WTC11 (cell line): ENCODE measurements around the gene CNTNAP5.

Experiments
- CREB1 ChIP-seq: sonication (generic); formaldehyde crosslinking; IDR thresholded peaks from 2 replicates; pipeline ENCODE4 v1.8.0; 2023; ENCODE audit warnings: mild to moderate bottlenecking, missing genetic modification reagents
- SP1 ChIP-seq: sonication (generic); formaldehyde crosslinking; conservative IDR thresholded peaks from 2 replicates; pipeline ENCODE4 v1.8.1; 2022; ENCODE audit warnings: missing genetic modification reagents
- ZNF232 ChIP-seq: sonication (generic); formaldehyde crosslinking; IDR thresholded peaks from 2 replicates; pipeline ENCODE4 v1.8.0; 2022; ENCODE audit warnings: mild to moderate bottlenecking, missing genetic modification reagents
- TF ChIP-seq, protein P1 (sequence below): sonication (generic); formaldehyde crosslinking; IDR thresholded peaks from 2 replicates; pipeline ENCODE4 v1.8.1; 2022; ENCODE audit warnings: low read depth, missing genetic modification reagents, borderline replicate concordance
- TF ChIP-seq, protein P2 (sequence below): sonication (generic); formaldehyde crosslinking; IDR thresholded peaks from 2 replicates; pipeline ENCODE4 v1.8.1; 2022; ENCODE audit warnings: mild to moderate bottlenecking, missing genetic modification reagents, moderate library complexity, borderline replicate concordance
- TF ChIP-seq, protein P3 (sequence below): sonication (generic); formaldehyde crosslinking; IDR thresholded peaks from 2 replicates; pipeline ENCODE4 v1.8.0; 2022; ENCODE audit warnings: mild to moderate bottlenecking, missing genetic modification reagents
- TF ChIP-seq, protein P4 (sequence below): sonication (generic); formaldehyde crosslinking; IDR thresholded peaks from 2 replicates; pipeline ENCODE4 v1.8.0; 2022; ENCODE audit warnings: mild to moderate bottlenecking, missing genetic modification reagents
- TF ChIP-seq, protein P5 (sequence below): fragments of 200-600 bp; IDR thresholded peaks from 2 replicates; pipeline ENCODE4 v1.8.0; 2022; ENCODE audit warnings: antibody characterized with exemption

DNA sequence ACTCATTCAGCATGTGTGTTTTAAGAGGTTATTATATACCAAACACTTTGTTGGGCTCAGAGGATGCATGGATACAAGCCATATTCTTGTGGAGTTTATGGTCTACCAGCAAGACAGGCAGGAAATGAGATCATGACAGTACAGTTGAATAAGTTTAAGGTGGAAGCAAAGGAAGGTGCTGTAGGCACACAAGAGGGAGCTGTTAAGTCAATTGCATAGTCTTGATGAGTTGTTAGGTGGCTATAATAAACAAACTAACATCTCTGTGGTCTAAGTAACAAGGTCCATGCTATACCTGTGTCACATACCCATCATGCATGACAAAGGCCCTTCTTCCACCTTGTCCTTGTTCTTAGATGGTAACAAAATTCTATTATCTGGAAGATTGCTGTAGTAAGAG lies 538.3 kb downstream of the CNTNAP5 start:
- no peak for TF ChIP-seq CREB1 (CRISPR knock-in tag)
- TF ChIP-seq ZNF232 (CRISPR knock-in tag): no peak
- TF ChIP-seq, protein P1, sequence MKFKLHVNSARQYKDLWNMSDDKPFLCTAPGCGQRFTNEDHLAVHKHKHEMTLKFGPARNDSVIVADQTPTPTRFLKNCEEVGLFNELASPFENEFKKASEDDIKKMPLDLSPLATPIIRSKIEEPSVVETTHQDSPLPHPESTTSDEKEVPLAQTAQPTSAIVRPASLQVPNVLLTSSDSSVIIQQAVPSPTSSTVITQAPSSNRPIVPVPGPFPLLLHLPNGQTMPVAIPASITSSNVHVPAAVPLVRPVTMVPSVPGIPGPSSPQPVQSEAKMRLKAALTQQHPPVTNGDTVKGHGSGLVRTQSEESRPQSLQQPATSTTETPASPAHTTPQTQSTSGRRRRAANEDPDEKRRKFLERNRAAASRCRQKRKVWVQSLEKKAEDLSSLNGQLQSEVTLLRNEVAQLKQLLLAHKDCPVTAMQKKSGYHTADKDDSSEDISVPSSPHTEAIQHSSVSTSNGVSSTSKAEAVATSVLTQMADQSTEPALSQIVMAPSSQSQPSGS (CRISPR knock-in tag): no peak
- TF ChIP-seq, protein P2, sequence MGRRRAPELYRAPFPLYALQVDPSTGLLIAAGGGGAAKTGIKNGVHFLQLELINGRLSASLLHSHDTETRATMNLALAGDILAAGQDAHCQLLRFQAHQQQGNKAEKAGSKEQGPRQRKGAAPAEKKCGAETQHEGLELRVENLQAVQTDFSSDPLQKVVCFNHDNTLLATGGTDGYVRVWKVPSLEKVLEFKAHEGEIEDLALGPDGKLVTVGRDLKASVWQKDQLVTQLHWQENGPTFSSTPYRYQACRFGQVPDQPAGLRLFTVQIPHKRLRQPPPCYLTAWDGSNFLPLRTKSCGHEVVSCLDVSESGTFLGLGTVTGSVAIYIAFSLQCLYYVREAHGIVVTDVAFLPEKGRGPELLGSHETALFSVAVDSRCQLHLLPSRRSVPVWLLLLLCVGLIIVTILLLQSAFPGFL (CRISPR knock-in tag): no peak
- TF ChIP-seq, protein P3, sequence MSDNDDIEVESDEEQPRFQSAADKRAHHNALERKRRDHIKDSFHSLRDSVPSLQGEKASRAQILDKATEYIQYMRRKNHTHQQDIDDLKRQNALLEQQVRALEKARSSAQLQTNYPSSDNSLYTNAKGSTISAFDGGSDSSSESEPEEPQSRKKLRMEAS (CRISPR knock-in tag): no peak
- TF ChIP-seq, protein P4, sequence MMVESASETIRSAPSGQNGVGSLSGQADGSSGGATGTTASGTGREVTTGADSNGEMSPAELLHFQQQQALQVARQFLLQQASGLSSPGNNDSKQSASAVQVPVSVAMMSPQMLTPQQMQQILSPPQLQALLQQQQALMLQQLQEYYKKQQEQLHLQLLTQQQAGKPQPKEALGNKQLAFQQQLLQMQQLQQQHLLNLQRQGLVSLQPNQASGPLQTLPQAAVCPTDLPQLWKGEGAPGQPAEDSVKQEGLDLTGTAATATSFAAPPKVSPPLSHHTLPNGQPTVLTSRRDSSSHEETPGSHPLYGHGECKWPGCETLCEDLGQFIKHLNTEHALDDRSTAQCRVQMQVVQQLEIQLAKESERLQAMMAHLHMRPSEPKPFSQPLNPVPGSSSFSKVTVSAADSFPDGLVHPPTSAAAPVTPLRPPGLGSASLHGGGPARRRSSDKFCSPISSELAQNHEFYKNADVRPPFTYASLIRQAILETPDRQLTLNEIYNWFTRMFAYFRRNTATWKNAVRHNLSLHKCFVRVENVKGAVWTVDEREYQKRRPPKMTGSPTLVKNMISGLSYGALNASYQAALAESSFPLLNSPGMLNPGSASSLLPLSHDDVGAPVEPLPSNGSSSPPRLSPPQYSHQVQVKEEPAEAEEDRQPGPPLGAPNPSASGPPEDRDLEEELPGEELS (CRISPR knock-in tag): no peak
- TF ChIP-seq SP1: no peak
- TF ChIP-seq, protein P5, sequence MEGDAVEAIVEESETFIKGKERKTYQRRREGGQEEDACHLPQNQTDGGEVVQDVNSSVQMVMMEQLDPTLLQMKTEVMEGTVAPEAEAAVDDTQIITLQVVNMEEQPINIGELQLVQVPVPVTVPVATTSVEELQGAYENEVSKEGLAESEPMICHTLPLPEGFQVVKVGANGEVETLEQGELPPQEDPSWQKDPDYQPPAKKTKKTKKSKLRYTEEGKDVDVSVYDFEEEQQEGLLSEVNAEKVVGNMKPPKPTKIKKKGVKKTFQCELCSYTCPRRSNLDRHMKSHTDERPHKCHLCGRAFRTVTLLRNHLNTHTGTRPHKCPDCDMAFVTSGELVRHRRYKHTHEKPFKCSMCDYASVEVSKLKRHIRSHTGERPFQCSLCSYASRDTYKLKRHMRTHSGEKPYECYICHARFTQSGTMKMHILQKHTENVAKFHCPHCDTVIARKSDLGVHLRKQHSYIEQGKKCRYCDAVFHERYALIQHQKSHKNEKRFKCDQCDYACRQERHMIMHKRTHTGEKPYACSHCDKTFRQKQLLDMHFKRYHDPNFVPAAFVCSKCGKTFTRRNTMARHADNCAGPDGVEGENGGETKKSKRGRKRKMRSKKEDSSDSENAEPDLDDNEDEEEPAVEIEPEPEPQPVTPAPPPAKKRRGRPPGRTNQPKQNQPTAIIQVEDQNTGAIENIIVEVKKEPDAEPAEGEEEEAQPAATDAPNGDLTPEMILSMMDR: no peak
